Liver (tissue), 9 donors: ENCODE results near the gene IL1RAP. TPM values are rescaled to one million over a fixed set of nuclear protein-coding genes. Genes with fewer than 3 reads are reported as not detected.

Experiments
- DNase-seq: peaks from one replicate; pipeline ENCODE4 v3.0.0-alpha.2; 2017; ENCODE audit warnings: low spot score
- H3K27ac ChIP-seq, 2 donors: one replicate each; pipeline ENCODE4 v1.7.0; 2013; ENCODE audit warnings: inconsistent platforms in 2 of 2, low read length in 2 of 2, control low read depth in 1 of 2, low read depth in 1 of 2, mild to moderate bottlenecking in 1 of 2
- H3K27me3 ChIP-seq, 4 donors: one replicate each; pipeline versions ENCODE4 v1.6.1 to v1.7.0; 2013; ENCODE audit warnings: low read length in 3 of 4, inconsistent platforms in 1 of 4, mild to moderate bottlenecking in 1 of 4, moderate library complexity in 1 of 4; ENCODE audit not compliant: control insufficient read depth in 4 of 4, insufficient read depth in 4 of 4
- H3K36me3 ChIP-seq, 4 donors: one replicate each; pipeline versions ENCODE4 v1.6.1 to v1.7.0; 2013; ENCODE audit warnings: low read length in 3 of 4, mild to moderate bottlenecking in 3 of 4, low read depth in 1 of 4, moderate library complexity in 1 of 4; ENCODE audit not compliant: control insufficient read depth in 4 of 4, insufficient read depth in 3 of 4
- H3K4me1 ChIP-seq, 4 donors: one replicate each; pipeline versions ENCODE4 v1.6.1 to v1.7.0; 2013; ENCODE audit warnings: low read length in 3 of 4, mild to moderate bottlenecking in 3 of 4, moderate library complexity in 1 of 4; ENCODE audit not compliant: control insufficient read depth in 4 of 4, insufficient read depth in 4 of 4
- H3K4me3 ChIP-seq, 3 donors: one replicate each; pipeline versions ENCODE4 v1.6.1 to v1.7.0; 2013; ENCODE audit warnings: low read length in 3 of 3, control low read depth in 1 of 3, low read depth in 1 of 3, mild to moderate bottlenecking in 1 of 3
- H3K9ac ChIP-seq, 2 donors: one replicate each; pipeline ENCODE4 v1.7.0; 2013; ENCODE audit warnings: low read length in 2 of 2, mild to moderate bottlenecking in 2 of 2, moderate library complexity in 2 of 2, control low read depth in 1 of 2, low read depth in 1 of 2
- H3K9me3 ChIP-seq, 4 donors: one replicate each; pipeline versions ENCODE4 v1.6.1 to v1.7.0; 2013; ENCODE audit warnings: low read length in 3 of 4; ENCODE audit not compliant: control insufficient read depth in 4 of 4
- EGR1 ChIP-seq, 2 donors: IDR thresholded peaks; 2 replicates each; pipeline ENCODE4 v1.6.1; 2016 to 2018; ENCODE audit warnings: antibody characterized with exemption in 2 of 2, low read depth in 2 of 2
- FOXA1 ChIP-seq: IDR thresholded peaks from 2 replicates; pipeline ENCODE4 v1.6.1; 2016; ENCODE audit warnings: antibody characterized with exemption
- FOXA2 ChIP-seq: IDR thresholded peaks from 2 replicates; pipeline ENCODE4 v1.6.1; 2016; ENCODE audit warnings: antibody characterized with exemption
- GABPA ChIP-seq, 2 donors: IDR thresholded peaks in 1 of 2; conservative IDR thresholded peaks in 1 of 2; 2 replicates each; pipeline ENCODE4 v1.6.1; 2016; ENCODE audit warnings: antibody characterized with exemption in 2 of 2, mild to moderate bottlenecking in 1 of 2, moderate library complexity in 1 of 2
- HNF4A ChIP-seq, 2 donors: conservative IDR thresholded peaks; 2 replicates each; pipeline ENCODE4 v1.6.1; 2016; ENCODE audit warnings: antibody characterized with exemption in 2 of 2, mild to moderate bottlenecking in 2 of 2
- HNF4G ChIP-seq: IDR thresholded peaks from 2 replicates; pipeline ENCODE4 v1.6.1; 2016; ENCODE audit warnings: antibody characterized with exemption
- JUND ChIP-seq, 2 donors: IDR thresholded peaks; 2 replicates each; pipeline ENCODE4 v1.6.1; 2016; ENCODE audit warnings: antibody characterized with exemption in 2 of 2
- NR2F2 ChIP-seq: IDR thresholded peaks from 2 replicates; pipeline ENCODE4 v1.6.1; 2016; ENCODE audit warnings: antibody characterized with exemption
- RAD21 ChIP-seq, 2 donors: IDR thresholded peaks; 2 replicates each; pipeline ENCODE4 v1.6.1; 2016; ENCODE audit warnings: antibody characterized with exemption in 2 of 2, mild to moderate bottlenecking in 2 of 2
- RXRA ChIP-seq, 2 donors: IDR thresholded peaks; 2 replicates each; pipeline ENCODE4 v1.6.1; 2017 to 2018; ENCODE audit warnings: antibody characterized with exemption in 2 of 2, mild to moderate bottlenecking in 1 of 2
- SP1 ChIP-seq: IDR thresholded peaks from 2 replicates; pipeline ENCODE4 v1.6.1; 2018; ENCODE audit warnings: antibody characterized with exemption, mild to moderate bottlenecking
- TAF1 ChIP-seq: conservative IDR thresholded peaks from 2 replicates; pipeline ENCODE4 v1.6.1; 2016; ENCODE audit warnings: antibody characterized with exemption, mild to moderate bottlenecking
- YY1 ChIP-seq: IDR thresholded peaks from 2 replicates; pipeline ENCODE4 v1.6.1; 2016; ENCODE audit warnings: antibody characterized with exemption, mild to moderate bottlenecking
- WGBS: extraction: QIAGEN DNeasy Blood & Tissue Kit; methylation state at CpG from one replicate; pipeline ENCODE4 v1.1.7; 2013; 5-methylcytosine and 5-hydroxymethylcytosine counted together
- polyA plus RNA-seq, 2 donors: library from polyadenylated mRNA; stranded (reverse) in 1 of 2; unstranded in 1 of 2; fragments of 200-250 nt in 1 of 2; fragments of >200 nt in 1 of 2; fragmentation: Nextera tagmentation in 1 of 2; extraction: Ambion mirVana in 1 of 2; gene quantifications; one replicate each; pipeline versions ENCODE4 v1.2.1 to v1.2.3, GENCODE V29; 2013 to 2015
- total RNA-seq, 2 donors: library from RNA; depleted of rRNA; stranded (reverse); fragments of >200 nt; gene quantifications; one replicate each; pipeline ENCODE4 v1.2.3, GENCODE V29; 2014
- TF ChIP-seq, protein P1 (sequence below): IDR thresholded peaks from 2 replicates; pipeline ENCODE4 v1.6.1; 2016; ENCODE audit warnings: antibody characterized with exemption
- TF ChIP-seq, protein P2 (sequence below): IDR thresholded peaks from 2 replicates; pipeline ENCODE4 v1.6.1; 2016; ENCODE audit warnings: antibody characterized with exemption
- TF ChIP-seq, protein P3 (sequence below): fragments of 150-350 bp; IDR thresholded peaks from 2 replicates; pipeline ENCODE4 v1.5.1; 2017; ENCODE audit warnings: improper control_type of control experiment, low read depth, low read length; ENCODE audit not compliant: missing input control
- TF ChIP-seq, protein P4 (sequence below): IDR thresholded peaks from 2 replicates; pipeline ENCODE4 v1.6.1; 2016; ENCODE audit warnings: antibody characterized with exemption
- donor health status: healthy.
- donor health status: healthy.
- donor health status: healthy.
- donor health status: healthy.
- donor health status: healthy.

IL1RAP gene
- total and polyA plus RNA-seq, 4 donors, result 53.7 to 230 (median 71.6) TPM

DNA sequence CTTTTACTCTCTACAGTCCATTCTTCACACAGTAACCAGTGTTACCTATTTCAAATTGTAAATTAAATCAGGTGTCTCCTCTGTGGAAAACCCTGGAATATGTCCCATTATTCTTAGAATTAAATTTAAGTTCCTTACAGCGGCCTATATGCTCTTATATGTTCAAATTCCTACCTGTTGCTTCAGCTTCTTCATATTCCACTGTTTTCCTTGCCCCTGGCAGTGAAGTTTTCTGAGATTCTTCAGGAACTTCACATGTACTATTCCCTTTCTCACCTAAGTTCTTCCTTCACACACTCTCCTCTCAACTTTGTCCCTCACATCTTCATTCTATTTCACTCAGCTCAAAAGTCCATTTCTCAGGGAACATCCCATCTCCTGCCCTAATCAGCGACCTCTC lies 68.8 kb downstream of the IL1RAP start:
- no peaks in the 10 kb centered on the region for H3K27me3 ChIP-seq
- H3K9me3 ChIP-seq, result no peaks in the 10 kb centered on the region
- H3K9ac ChIP-seq, result no peak overlapping the region
- 96% methylated on average over 2 of the region's 2 CpGs for WGBS
- DNase-seq, result no peak
- H3K4me3 ChIP-seq, result no peak overlapping the region
- H3K36me3 ChIP-seq, result peaks cover 0 to 7% (median 2%) of the 10 kb centered on the region in 4 donors
- peaks cover 3 to 21% (median 8%) of the 10 kb centered on the region in 4 donors for H3K4me1 ChIP-seq
- no peak for TF ChIP-seq FOXA1
- no peak for TF ChIP-seq SP1
- no peak for TF ChIP-seq YY1
- TF ChIP-seq, protein P1, sequence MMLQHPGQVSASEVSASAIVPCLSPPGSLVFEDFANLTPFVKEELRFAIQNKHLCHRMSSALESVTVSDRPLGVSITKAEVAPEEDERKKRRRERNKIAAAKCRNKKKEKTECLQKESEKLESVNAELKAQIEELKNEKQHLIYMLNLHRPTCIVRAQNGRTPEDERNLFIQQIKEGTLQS, result no peak
- no peak for TF ChIP-seq TAF1
- TF ChIP-seq FOXA2, result no peak
- TF ChIP-seq HNF4G, result no peak
- no peak for TF ChIP-seq NR2F2
- TF ChIP-seq EGR1 (IDR thresholded peaks at IDR 0.05; ENCODE audit: low read depth in 2 of 2), result no peak
- TF ChIP-seq HNF4A (conservative IDR thresholded peaks at IDR 0.05), result no peak
- TF ChIP-seq, protein P2, sequence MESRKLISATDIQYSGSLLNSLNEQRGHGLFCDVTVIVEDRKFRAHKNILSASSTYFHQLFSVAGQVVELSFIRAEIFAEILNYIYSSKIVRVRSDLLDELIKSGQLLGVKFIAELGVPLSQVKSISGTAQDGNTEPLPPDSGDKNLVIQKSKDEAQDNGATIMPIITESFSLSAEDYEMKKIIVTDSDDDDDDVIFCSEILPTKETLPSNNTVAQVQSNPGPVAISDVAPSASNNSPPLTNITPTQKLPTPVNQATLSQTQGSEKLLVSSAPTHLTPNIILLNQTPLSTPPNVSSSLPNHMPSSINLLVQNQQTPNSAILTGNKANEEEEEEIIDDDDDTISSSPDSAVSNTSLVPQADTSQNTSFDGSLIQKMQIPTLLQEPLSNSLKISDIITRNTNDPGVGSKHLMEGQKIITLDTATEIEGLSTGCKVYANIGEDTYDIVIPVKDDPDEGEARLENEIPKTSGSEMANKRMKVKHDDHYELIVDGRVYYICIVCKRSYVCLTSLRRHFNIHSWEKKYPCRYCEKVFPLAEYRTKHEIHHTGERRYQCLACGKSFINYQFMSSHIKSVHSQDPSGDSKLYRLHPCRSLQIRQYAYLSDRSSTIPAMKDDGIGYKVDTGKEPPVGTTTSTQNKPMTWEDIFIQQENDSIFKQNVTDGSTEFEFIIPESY, result no peak
- no peak for TF ChIP-seq RAD21 (IDR thresholded peaks at IDR 0.05)
- TF ChIP-seq RXRA (IDR thresholded peaks at IDR 0.05), result no peak
- no peak overlapping the region for H3K27ac ChIP-seq

DNA sequence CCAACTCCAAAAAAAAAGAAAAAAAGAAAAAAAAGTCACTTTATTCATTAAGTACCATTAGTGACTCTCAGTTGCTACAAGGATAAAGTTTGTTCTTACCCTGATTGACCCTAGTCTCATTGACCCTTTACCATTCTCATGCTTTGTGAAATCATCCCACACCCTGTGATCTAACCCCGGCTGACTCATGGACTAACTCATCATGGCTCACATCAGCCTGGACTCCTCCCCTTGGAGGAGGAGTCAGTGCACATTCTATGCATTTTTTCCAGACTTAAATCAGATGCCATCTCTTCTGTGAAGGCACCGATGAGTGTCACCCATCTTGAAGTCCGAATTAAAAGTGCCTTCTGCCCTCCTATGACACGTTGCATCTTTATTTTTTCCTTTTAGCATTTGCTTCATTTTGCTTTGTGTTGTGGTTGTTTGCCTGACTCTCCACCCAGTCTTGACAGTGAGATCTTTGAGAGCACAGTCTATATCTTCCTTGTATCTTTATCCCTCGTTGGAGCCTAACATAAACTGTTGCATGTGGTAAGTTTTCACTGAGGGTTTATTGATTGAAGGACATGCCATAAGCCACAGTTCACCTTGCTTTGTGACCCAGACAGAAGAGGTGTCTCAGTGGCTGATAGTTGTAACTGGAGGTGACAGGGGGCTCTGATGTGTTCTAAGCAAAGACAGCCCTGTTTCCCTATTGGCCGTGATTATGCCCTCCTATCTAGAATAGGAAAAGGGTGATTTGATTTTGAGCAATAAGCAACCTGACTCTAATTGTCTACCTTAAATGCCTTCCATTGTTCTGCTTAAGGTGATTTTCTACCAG lies 72.1 kb downstream of the IL1RAP start:
- no peaks in the 10 kb centered on the region for H3K9me3 ChIP-seq
- H3K27ac ChIP-seq, result peak overlapping the region; percentile 57 to 60

More for the DNA sequence above, 72.1 kb downstream of the IL1RAP start:
- peaks cover 0 to 21% (median 8%) of the 10 kb centered on the region in 4 donors for H3K4me1 ChIP-seq
- no peak overlapping the region for H3K9ac ChIP-seq
- H3K4me3 ChIP-seq, result no peak overlapping the region
- no peaks in the 10 kb centered on the region for H3K27me3 ChIP-seq
- WGBS, result 74% methylated on average over 6 of the region's 6 CpGs
- TF ChIP-seq, protein P1, result peak; percentile 39
- TF ChIP-seq JUND (IDR thresholded peaks at IDR 0.05), result no peak
- TF ChIP-seq HNF4G, result no peak
- TF ChIP-seq, protein P3, sequence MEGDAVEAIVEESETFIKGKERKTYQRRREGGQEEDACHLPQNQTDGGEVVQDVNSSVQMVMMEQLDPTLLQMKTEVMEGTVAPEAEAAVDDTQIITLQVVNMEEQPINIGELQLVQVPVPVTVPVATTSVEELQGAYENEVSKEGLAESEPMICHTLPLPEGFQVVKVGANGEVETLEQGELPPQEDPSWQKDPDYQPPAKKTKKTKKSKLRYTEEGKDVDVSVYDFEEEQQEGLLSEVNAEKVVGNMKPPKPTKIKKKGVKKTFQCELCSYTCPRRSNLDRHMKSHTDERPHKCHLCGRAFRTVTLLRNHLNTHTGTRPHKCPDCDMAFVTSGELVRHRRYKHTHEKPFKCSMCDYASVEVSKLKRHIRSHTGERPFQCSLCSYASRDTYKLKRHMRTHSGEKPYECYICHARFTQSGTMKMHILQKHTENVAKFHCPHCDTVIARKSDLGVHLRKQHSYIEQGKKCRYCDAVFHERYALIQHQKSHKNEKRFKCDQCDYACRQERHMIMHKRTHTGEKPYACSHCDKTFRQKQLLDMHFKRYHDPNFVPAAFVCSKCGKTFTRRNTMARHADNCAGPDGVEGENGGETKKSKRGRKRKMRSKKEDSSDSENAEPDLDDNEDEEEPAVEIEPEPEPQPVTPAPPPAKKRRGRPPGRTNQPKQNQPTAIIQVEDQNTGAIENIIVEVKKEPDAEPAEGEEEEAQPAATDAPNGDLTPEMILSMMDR, result no peak
- TF ChIP-seq RAD21 (IDR thresholded peaks at IDR 0.05), result no peak
- TF ChIP-seq SP1, result peak; percentile 34
- TF ChIP-seq, protein P2, result no peak
- TF ChIP-seq GABPA (IDR thresholded peaks at IDR 0.05 in 1 of 2, conservative IDR thresholded peaks at IDR 0.05 in 1 of 2), result no peak
- peak; percentile 79 to 87 for TF ChIP-seq RXRA (IDR thresholded peaks at IDR 0.05)
- peak; percentile 34 to 46 for TF ChIP-seq HNF4A (conservative IDR thresholded peaks at IDR 0.05)
- TF ChIP-seq, protein P4, sequence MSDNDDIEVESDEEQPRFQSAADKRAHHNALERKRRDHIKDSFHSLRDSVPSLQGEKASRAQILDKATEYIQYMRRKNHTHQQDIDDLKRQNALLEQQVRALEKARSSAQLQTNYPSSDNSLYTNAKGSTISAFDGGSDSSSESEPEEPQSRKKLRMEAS, result no peak
- TF ChIP-seq FOXA1, result no peak
- TF ChIP-seq YY1, result no peak
- peaks cover 0 to 10% (median 2%) of the 10 kb centered on the region in 4 donors for H3K36me3 ChIP-seq
- DNase-seq, result no peak
